IPS-18c (cell line): ENCODE results near the gene DCPS.

Source experiments
- H3K4me3 ChIP-seq: 2 replicates; pipeline ENCODE4 v1.7.0; 2013; ENCODE audit warnings: low read depth, mild to moderate bottlenecking, low read length, moderate library complexity; ENCODE audit not compliant: insufficient read depth
- H3K9me3 ChIP-seq: one replicate; pipeline ENCODE4 v1.6.1; 2013; ENCODE audit warnings: mild to moderate bottlenecking, low read length, moderate library complexity; ENCODE audit not compliant: control insufficient read depth, insufficient read depth

Gene DCPS

DNA sequence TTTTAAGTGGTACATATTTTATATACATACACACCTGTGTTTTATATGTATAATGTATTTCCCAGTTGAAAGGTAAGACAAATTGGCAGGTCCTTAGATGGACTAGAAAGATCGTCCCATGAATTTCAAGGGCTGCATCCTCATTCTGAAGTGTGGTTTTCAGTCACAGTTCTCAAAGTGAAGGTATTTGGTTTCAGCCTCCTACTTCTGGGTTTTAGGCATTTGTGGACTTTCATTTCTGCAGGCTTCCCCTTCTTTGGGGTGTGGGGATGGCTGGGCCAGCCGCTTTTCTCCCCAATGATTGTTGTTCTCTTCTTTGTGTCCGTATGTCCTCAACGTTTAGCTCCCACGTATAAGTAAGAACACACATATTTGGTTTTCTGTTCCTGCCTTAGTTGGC lies 10.0 kb downstream of the DCPS start:
- Histone ChIP-seq H3K9me3 (no peaks in the 10 kb centered on the region), H3K4me3 (no peak overlapping the region)

DNA sequence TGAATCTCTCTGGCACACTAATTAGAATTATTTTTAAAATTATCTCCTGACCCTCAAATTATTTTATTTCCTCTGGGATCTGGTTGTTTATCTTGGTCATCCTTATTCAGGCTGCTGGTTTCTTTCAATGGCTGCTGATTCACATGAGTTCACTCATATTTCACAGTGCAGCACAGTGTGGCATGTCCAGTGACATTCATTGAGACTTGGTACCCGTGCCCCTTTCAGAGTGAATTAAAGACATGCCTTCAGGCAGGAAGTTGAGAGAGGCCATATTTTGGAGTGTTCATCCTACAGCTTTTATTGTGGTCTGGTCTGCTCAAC lies 13.5 kb downstream of the DCPS start:
- no peak overlapping the region for H3K4me3 ChIP-seq
- no peaks in the 10 kb centered on the region for H3K9me3 ChIP-seq

DNA sequence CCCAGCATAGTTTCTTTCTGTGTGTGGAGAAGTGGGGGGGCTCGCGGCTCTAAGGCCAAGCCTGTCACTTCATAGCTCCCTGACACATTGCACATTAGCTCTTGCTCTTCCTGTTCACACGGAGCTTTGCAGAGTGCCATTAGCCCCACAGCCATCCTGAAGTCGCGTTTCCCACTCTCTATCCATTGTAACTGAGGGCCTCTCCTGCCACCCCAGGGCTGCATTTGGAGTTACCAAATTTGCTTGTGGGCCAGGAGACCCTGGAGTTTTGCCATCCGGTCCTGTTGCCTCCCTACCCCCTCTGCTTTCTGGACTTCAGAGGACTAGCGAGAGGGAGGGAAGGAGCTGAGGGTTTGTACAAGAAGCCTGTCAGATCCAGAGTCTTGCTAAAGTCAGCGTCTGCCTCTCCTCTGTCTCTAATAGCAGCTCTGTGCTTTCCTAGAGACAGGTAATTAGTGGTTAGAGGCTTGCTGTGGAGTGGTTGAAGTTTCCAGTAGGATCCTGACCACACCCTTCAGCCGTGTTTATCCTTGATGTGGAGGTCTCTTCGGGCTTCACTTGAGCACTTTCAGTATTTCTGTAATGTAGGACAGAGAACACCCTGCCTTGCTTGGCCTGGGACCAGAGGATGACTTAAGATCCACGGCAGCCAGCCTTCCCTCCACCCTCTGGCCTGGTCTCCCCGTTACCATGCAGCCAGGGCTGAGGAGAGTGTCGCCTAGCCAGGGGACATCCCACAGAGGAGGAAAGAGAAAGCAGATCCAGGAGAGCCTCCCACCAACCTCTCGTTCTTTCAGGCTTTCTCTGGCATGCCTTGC lies 14.1 kb downstream of the DCPS start:
- no peaks in the 10 kb centered on the region for H3K9me3 ChIP-seq
- H3K4me3 ChIP-seq, result no peak overlapping the region

GRCh38 chr11:126318574-126319373 lies 14.9 kb downstream of the DCPS start:
- H3K4me3 ChIP-seq, result no peak overlapping the region

DNA sequence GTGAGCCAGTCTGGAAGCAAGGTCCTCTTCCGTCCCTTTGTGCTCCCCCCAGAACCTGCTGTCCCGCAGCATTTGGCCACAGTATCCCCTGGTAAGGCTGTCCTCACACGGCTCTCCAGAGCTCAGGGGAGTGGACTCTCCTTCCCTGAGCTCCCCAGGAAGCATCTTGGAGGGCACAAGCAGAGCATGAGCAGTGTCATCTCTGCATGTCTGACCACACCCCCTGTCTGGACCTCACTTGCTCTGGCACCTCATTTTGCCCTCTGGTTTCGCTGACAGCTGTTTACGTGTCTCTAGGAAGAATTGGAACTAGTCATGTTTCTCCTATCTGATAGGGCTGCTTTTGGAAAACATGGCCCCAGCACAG lies 15.5 kb downstream of the DCPS start:
- H3K4me3 ChIP-seq, result no peak overlapping the region

More at GRCh38 chr11:126318574-126319373, 14.9 kb downstream of the DCPS start:
- H3K9me3 ChIP-seq, result no peaks in the 10 kb centered on the region

DNA sequence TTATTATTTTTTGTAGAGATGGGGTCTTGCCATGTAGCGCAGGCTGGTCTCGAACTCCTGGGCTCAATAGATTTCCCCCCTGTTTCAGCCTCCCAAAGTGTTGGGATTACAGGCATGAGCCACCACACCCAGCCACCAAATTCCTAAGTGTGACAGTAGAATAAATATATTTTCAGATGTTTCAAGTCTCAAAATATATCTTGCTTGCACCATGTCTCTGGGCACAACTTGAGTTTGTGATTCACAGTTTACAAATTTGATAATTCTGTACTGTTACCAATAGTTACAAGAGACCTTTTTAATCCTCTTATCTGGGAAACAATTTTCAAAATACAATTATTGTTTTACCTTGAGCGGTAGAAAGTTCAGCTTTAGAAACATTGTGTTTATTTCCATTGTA lies 19.1 kb downstream of the DCPS start:
- no peaks in the 10 kb centered on the region for H3K9me3 ChIP-seq
- H3K4me3 ChIP-seq, result no peak overlapping the region

More for the DNA sequence above, 15.5 kb downstream of the DCPS start:
- H3K9me3 ChIP-seq, result no peaks in the 10 kb centered on the region

- Histone ChIP-seq H3K9me3 (no peaks in the 10 kb centered on the region), H3K4me3 (no peak overlapping the region)
Measured at GRCh38 chr11:126327281-126328000, 23.6 kb downstream of the DCPS start.

- Histone ChIP-seq H3K9me3 (no peaks in the 10 kb centered on the region), H3K4me3 (no peak overlapping the region)
Measured at GRCh38 chr11:126328001-126328390, 24.1 kb downstream of the DCPS start.

DNA sequence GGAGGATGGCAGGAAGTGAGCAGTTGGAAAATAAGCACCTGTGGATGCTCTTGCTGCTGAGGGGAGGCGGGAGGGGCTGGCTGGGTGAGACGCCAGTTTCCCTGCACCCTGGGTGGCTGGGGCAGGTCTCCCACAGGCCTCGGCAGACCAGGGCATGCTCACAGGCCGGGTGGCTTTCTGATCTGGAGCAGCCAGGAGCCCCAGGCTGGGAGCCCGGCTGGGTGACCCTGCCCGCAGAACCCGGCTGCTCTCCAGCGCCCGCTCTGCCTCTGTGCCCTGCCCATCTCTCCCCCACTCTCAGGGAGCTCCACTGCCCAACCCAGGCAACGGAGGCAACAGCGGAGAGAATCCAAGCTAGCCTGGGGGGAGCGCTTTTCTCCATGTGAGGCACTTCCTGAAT lies 24.6 kb downstream of the DCPS start:
- no peaks in the 10 kb centered on the region for H3K9me3 ChIP-seq

GRCh38 chr11:126328938-126329643 lies 25.2 kb downstream of the DCPS start:
- no peak overlapping the region for H3K4me3 ChIP-seq
- no peaks in the 10 kb centered on the region for H3K9me3 ChIP-seq

More for the DNA sequence above, 24.6 kb downstream of the DCPS start:
- no peak overlapping the region for H3K4me3 ChIP-seq

GRCh38 chr11:126329644-126330211 lies 25.9 kb downstream of the DCPS start:
- Histone ChIP-seq H3K4me3 (no peak overlapping the region), H3K9me3 (no peaks in the 10 kb centered on the region)

GRCh38 chr11:126331286-126331685 lies 27.4 kb downstream of the DCPS start:
- Histone ChIP-seq H3K4me3 (no peak overlapping the region), H3K9me3 (no peaks in the 10 kb centered on the region)

DNA sequence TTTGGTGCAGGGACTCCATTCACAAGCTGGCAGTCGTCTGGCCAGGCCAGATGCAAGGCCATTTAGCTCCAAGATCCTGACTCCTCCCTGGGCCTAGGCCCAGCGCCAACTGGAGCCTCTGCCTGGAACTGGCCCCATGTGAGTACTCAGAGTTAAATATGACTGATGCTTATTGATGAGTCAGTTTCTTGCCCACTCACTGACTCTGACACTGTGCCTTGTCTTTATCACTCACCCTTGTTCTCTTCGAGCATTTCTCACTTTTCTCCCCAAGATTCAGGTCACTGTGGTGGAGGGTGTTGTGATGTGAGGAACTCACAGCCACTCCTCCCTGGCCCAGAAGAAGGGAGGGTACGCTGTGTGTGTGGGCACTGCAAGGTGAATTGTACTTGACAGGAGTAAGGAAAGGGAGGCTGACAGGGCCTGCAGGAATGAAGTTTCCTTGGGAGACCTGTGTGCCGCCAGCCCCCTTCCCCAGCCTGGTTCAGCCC lies 28.4 kb downstream of the DCPS start:
- Histone ChIP-seq H3K9me3 (no peaks in the 10 kb centered on the region), H3K4me3 (no peak overlapping the region)

- no peaks in the 10 kb centered on the region for H3K9me3 ChIP-seq
- H3K4me3 ChIP-seq, result no peak overlapping the region
Measured at GRCh38 chr11:126333142-126333541, 29.3 kb downstream of the DCPS start.

GRCh38 chr11:126334659-126335462 lies 31.0 kb downstream of the DCPS start:
- H3K9me3 ChIP-seq, result no peaks in the 10 kb centered on the region
- H3K4me3 ChIP-seq, result no peak overlapping the region

GRCh38 chr11:126335463-126335760 lies 31.6 kb downstream of the DCPS start:
- H3K9me3 ChIP-seq, result no peaks in the 10 kb centered on the region
- H3K4me3 ChIP-seq, result no peak overlapping the region
